Measurements from ENCODE around the gene CKS1B.

Gene CKS1B

DNA sequence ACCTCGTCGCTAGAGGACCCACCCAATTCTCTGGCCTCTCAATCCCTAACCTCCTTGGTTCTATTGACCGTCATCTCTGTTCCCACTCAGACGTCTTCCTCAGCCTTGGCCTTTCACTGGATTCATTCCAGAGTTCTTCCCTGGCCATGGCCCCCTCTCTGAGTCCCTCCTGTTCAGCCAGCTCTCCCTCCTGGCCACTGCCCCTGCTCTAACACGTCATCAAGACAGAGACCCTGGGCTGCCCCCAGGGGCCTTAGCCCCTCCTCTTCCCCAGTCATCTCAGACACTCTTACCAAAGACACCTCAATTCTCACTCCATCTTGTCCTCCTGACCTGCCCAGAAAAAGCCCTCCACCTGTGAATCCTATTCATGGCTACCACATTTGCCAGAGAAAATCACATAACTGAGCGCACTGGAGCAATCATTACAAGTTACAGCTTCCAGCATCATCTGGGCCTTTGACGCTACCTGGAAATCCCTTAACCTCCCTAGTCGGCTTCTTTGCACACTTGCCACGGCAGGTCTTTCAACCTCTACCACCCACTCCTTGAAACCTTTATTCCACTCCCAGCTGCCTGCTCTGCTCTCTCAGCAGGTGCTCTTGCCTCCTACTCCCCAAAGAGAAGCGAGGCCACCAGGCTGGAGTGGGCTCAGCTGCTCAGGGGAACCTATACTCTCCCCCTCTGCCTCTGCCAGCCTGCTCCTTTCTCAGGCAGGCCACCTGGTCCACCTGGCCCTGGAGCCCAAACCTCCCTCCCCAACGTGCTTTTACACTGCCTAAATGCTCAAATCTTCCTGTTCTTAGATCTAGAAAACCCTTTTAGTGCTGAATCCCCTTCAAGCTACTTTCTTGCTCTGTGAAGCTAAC, 45.1 kb downstream of the CKS1B start:
- no peak overlapping the region for H3K4me3 ChIP-seq (ENCODE audit: low read depth, low read length)
- TF ChIP-seq, protein P1, sequence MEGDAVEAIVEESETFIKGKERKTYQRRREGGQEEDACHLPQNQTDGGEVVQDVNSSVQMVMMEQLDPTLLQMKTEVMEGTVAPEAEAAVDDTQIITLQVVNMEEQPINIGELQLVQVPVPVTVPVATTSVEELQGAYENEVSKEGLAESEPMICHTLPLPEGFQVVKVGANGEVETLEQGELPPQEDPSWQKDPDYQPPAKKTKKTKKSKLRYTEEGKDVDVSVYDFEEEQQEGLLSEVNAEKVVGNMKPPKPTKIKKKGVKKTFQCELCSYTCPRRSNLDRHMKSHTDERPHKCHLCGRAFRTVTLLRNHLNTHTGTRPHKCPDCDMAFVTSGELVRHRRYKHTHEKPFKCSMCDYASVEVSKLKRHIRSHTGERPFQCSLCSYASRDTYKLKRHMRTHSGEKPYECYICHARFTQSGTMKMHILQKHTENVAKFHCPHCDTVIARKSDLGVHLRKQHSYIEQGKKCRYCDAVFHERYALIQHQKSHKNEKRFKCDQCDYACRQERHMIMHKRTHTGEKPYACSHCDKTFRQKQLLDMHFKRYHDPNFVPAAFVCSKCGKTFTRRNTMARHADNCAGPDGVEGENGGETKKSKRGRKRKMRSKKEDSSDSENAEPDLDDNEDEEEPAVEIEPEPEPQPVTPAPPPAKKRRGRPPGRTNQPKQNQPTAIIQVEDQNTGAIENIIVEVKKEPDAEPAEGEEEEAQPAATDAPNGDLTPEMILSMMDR (IDR thresholded peaks at IDR 0.05; ENCODE audit: borderline replicate concordance, insufficient read depth, low read depth, low read length): no peak

DNA sequence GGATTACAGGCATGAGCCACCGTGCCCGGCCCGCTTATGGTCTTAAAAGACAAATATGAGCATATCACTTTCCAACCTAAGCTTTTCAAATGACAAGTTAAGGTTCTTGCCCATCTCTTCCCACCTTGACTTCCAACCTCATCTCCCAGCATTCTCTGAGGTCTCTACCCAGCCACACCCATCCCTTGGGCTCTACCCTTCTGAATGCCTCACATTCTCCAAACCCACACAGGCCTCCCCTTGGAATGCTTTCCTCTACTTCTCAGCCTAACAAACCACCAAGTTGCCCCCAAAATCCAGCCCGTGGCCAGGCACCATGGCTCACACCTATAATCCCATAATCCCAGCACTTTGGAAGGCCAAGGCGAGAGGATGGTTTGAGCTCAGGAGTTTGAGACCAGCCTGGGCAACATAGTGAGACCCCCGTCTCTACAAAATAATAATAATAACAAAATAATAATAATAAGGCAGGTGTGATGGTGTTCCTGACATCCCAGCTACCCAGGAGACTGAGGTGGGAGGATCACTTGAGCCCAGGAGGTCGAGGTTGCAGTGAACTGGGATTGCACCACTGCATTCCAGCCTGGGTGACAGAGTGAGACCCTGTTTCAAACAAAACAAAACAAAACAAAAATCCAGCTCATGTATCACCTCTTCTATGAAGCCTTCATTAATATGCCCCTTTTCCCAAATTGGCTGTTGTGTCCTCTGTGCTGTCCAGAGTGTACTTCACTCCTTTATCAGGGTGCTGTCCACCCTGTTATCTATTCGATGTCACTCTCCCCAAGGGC, 47.9 kb downstream of the CKS1B start:
- no peak overlapping the region for H3K4me3 ChIP-seq (ENCODE audit: low read depth, low read length)
- TF ChIP-seq, protein P1 (IDR thresholded peaks at IDR 0.05; ENCODE audit: borderline replicate concordance, insufficient read depth, low read depth, low read length): no peak

DNA sequence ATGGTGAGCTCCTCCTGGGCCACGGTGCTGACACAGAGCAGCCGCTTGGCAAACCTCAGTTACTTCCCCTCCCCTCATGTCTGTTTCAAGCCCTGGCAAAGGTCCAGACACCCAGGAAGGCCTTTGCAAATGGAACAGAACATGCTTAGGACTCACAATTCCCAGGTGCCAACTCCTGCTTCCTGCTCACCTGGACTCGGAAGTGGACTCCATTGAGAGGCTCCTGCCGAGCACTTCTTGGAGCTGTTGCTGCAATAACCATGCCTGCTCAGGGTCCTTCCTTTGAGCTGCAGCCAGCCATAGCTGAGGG, 48.4 kb downstream of the CKS1B start:
- H3K4me3 ChIP-seq (ENCODE audit: low read depth, low read length): no peak overlapping the region
- TF ChIP-seq, protein P1 (IDR thresholded peaks at IDR 0.05; ENCODE audit: borderline replicate concordance, insufficient read depth, low read depth, low read length): no peak

DNA sequence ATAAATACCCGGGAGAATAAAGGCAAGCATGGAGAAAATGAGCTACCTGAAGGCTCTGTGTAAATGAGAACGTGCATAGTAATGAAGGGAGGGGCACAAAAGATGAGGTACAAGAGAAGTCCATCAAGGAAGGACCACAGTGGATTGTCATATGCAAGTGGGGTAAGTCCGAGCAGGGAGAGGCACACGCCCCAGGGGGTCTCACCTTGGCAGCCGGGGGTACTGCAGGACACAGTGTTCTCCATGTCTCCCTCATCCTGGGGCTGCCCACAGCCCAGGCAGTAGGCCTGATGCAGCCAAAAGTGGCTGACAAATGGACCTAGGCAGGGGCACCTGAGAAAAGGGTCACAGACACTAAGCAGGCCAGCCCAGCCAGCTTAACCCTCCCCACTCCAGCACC, 49.1 kb downstream of the CKS1B start:
- H3K4me3 ChIP-seq (ENCODE audit: low read depth, low read length): no peak overlapping the region
- TF ChIP-seq, protein P1 (IDR thresholded peaks at IDR 0.05; ENCODE audit: borderline replicate concordance, insufficient read depth, low read depth, low read length): no peak

DNA sequence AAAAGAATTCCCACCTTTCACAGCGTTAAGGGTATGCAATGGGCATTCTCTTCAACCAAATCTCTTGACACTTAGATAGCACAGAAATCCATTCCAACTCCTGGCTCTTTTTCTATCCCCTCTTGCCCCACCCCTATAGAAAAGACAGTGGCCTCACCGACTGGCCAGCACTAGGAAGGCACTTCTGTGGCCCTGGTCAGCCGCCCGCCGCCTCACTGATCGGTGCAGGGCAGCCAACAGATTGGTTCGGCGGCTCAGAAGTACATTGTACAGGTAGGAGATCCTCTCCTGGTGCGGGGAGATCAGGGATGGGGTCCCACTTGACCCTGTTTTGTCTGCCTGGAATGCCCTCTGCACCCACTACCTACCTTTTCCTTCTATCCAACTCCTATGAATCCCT, 49.8 kb downstream of the CKS1B start:
- TF ChIP-seq, protein P1 (IDR thresholded peaks at IDR 0.05; ENCODE audit: borderline replicate concordance, insufficient read depth, low read depth, low read length): no peak

DNA sequence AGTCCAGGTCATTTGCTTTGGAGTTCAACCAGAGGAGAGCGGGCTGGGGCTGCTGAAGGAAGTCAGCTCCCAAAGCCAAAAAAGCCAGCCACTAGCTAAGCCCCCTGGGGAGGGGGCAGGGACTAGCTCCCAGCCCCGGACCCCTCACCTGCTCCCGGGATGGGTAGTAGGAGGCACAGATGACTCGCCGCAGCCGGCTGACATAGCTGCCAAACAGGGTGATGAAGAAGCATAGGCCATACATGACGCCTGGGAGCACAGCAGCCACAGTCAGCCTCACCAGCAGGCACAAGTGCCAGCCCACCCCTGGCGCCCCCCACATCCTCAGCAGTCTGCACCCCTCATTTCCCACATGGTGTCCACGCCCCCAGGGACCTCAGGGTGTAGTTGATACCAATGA, 51.7 kb downstream of the CKS1B start:
- TF ChIP-seq, protein P1 (IDR thresholded peaks at IDR 0.05; ENCODE audit: borderline replicate concordance, insufficient read depth, low read depth, low read length): no peak
- no peak overlapping the region for H3K4me3 ChIP-seq (ENCODE audit: low read depth, low read length)

More for the DNA sequence above, 49.8 kb downstream of the CKS1B start:
- H3K4me3 ChIP-seq (ENCODE audit: low read depth, low read length): no peak overlapping the region
